Measurements from ENCODE around the gene CNP. TPM values are rescaled to one million over a fixed set of nuclear protein-coding genes. Genes with fewer than 3 reads are reported as not detected.

Gene CNP
- total RNA-seq, 1 donor from 2014 or later, result 45.2 TPM

Other genes starting within 250 kb of the CNP start
- gene HAP1, start 232.2 kb upstream of the CNP start, total RNA-seq, result 0.41 TPM
- gene JUP, start 180.1 kb upstream of the CNP start, total RNA-seq, result 194 TPM
- 40.8 TPM for gene P3H4, start 154.8 kb upstream of the CNP start, total RNA-seq
- gene FKBP10, start 153.8 kb upstream of the CNP start, total RNA-seq, result 84.5 TPM
- gene NT5C3B, start 130.6 kb upstream of the CNP start, total RNA-seq, result 42.7 TPM
- gene KLHL10, start 129.0 kb upstream of the CNP start, total RNA-seq, result 0.41 TPM
- 30.0 TPM for gene KLHL11, start 101.4 kb upstream of the CNP start, total RNA-seq
- 58.4 TPM for gene ACLY, start 47.8 kb upstream of the CNP start, total RNA-seq
- gene ODAD4, start 36.2 kb upstream of the CNP start, total RNA-seq, result not detected
- gene DNAJC7, start 50.6 kb downstream of the CNP start, total RNA-seq, result 71.7 TPM
- 23.6 TPM for gene NKIRAS2, start 53.3 kb downstream of the CNP start, total RNA-seq
- gene C17orf113, start 83.8 kb downstream of the CNP start, total RNA-seq, result 2.3 TPM
- 0.41 TPM for gene ZNF385C, start 131.7 kb downstream of the CNP start, total RNA-seq
- 14.4 TPM for gene DHX58, start 145.9 kb downstream of the CNP start, total RNA-seq
- 19.9 TPM for gene KAT2A, start 154.6 kb downstream of the CNP start, total RNA-seq
- gene HSPB9, start 156.0 kb downstream of the CNP start, total RNA-seq, result not detected
- gene RAB5C, start 188.2 kb downstream of the CNP start, total RNA-seq, result 38.8 TPM
- gene KCNH4, start 214.3 kb downstream of the CNP start, total RNA-seq, result not detected
- gene HCRT, start 218.7 kb downstream of the CNP start, total RNA-seq, result not detected
- 20.0 TPM for gene GHDC, start 227.7 kb downstream of the CNP start, total RNA-seq

All from tongue (tissue), 1 donor.